H1 (cell line): ENCODE measurements around the gene OR5C1. TPM values are rescaled to one million over a fixed set of nuclear protein-coding genes. Genes with fewer than 3 reads are reported as not detected.

Source experiments
- CTCF ChIA-PET: fragments of 300-600 bp; sonication (Branson Sonifier 250); formaldehyde crosslinking; loops from one replicate; lab custom pipeline; 2021; ENCODE audit not compliant: partially characterized antibody; lab: Charles Lee
- POLR2A ChIA-PET: fragments of 300-600 bp; sonication (Branson Sonifier 250); formaldehyde crosslinking; loops from one replicate; lab custom pipeline; 2021; ENCODE audit warnings: inconsistent platforms; ENCODE audit not compliant: partially characterized antibody; lab: Charles Lee
- DNase-seq, 2 experiments: peaks; one replicate each; pipeline versions ENCODE4 v3.0.0 to v3.0.0-alpha.2; 2010 to 2022; ENCODE audit warnings: low spot score in 2 of 2, low read depth in 1 of 2, mixed read lengths in 1 of 2
- FAIRE-seq: peaks from 2 replicates; lab custom pipeline; 2011; peaks lifted over from hg19 to GRCh38; lab: Jason Lieb, UNC
- H2AFZ ChIP-seq: 2 replicates; pipeline ENCODE4 v1.8.1; 2012; ENCODE audit warnings: low read length, inconsistent platforms
- H2AK5ac ChIP-seq: 2 replicates; pipeline ENCODE4 v1.6.1; 2013; ENCODE audit warnings: low read depth, low read length
- H2BK120ac ChIP-seq: replicated peaks from 2 replicates; pipeline ENCODE3; 2013; ENCODE audit warnings: low read depth, low read length, inconsistent platforms
- H2BK12ac ChIP-seq: 2 replicates; pipeline ENCODE4 v1.6.1; 2013; ENCODE audit warnings: low read depth, low read length
- H2BK15ac ChIP-seq: 2 replicates; pipeline ENCODE4 v1.6.1; 2013; ENCODE audit warnings: low read length
- H2BK20ac ChIP-seq: 2 replicates; pipeline ENCODE4 v1.6.1; 2013; ENCODE audit warnings: low read length
- H2BK5ac ChIP-seq: 2 replicates; pipeline ENCODE4 v1.6.1; 2013; ENCODE audit warnings: low read depth, low read length
- H3K14ac ChIP-seq: 2 replicates; pipeline ENCODE4 v1.6.1; 2013; ENCODE audit warnings: inconsistent platforms; ENCODE audit not compliant: insufficient read length
- H3K18ac ChIP-seq: 2 replicates; pipeline ENCODE4 v1.6.1; 2013; ENCODE audit warnings: low read length; ENCODE audit errors: extremely low read depth
- H3K23ac ChIP-seq: 2 replicates; pipeline ENCODE4 v1.6.1; 2013; ENCODE audit warnings: inconsistent platforms; ENCODE audit not compliant: insufficient read length
- H3K23me2 ChIP-seq: 2 replicates; pipeline ENCODE4 v1.6.1; 2013; ENCODE audit warnings: low read depth, low read length
- H3K27ac ChIP-seq: 2 replicates; pipeline ENCODE4 v1.6.1; 2011; ENCODE audit warnings: low read depth, low read length, inconsistent platforms
- H3K27me3 ChIP-seq, 4 experiments: replicated peaks in 1 of 4; 1 replicate in 1 of 4; 2 replicates in 3 of 4; pipeline versions ENCODE4 v1.6.1 to v1.8.1; 2011 to 2013; ENCODE audit warnings: low read length in 3 of 4, mild to moderate bottlenecking in 3 of 4, inconsistent platforms in 2 of 4, mixed read lengths in 2 of 4, moderate library complexity in 1 of 4; ENCODE audit not compliant: control insufficient read depth in 3 of 4, insufficient read depth in 3 of 4; ENCODE audit errors: extremely low read depth in 1 of 4
- H3K36me3 ChIP-seq, 4 experiments: 2 replicates each; pipeline versions ENCODE4 v1.6.1 to v1.8.1; 2011 to 2013; ENCODE audit warnings: mild to moderate bottlenecking in 4 of 4, low read length in 3 of 4, moderate library complexity in 2 of 4, control low read depth in 1 of 4, inconsistent platforms in 1 of 4; ENCODE audit not compliant: insufficient read depth in 4 of 4, control insufficient read depth in 2 of 4
- H3K4ac ChIP-seq: replicated peaks from 2 replicates; pipeline ENCODE3; 2013; ENCODE audit warnings: low read length, low read depth, mixed read lengths, inconsistent platforms; ENCODE audit not compliant: insufficient read length
- H3K4me1 ChIP-seq, 4 experiments: replicated peaks in 1 of 4; 1 replicate in 1 of 4; 2 replicates in 3 of 4; pipeline versions ENCODE4 v1.6.1 to v1.8.1; 2011 to 2013; ENCODE audit warnings: low read length in 3 of 4, inconsistent platforms in 2 of 4, mixed read lengths in 1 of 4; ENCODE audit not compliant: insufficient read depth in 4 of 4, control insufficient read depth in 3 of 4
- H3K4me2 ChIP-seq, 2 experiments: 2 replicates each; pipeline versions ENCODE4 v1.6.1 to v1.8.1; 2011 to 2013; ENCODE audit warnings: low read depth in 2 of 2, low read length in 2 of 2, control low read depth in 1 of 2, inconsistent platforms in 1 of 2, mild to moderate bottlenecking in 1 of 2; ENCODE audit not compliant: insufficient read depth in 1 of 2
- H3K4me3 ChIP-seq, 4 experiments: fragments of 200-600, 300-600 bp in 1 of 4; sonication (generic), shearing (Covaris generic), sonication (Bioruptor Twin) in 1 of 4; 2 replicates each; pipeline versions ENCODE4 v1.5.1 to v1.8.1; 2011 to 2016; ENCODE audit warnings: low read length in 4 of 4, low read depth in 3 of 4, control low read depth in 2 of 4, inconsistent platforms in 2 of 4, mild to moderate bottlenecking in 2 of 4, mixed read lengths in 1 of 4, moderate library complexity in 1 of 4; ENCODE audit not compliant: insufficient read depth in 2 of 4; ENCODE audit errors: extremely low read depth in 1 of 4
- H3K56ac ChIP-seq: replicated peaks from 2 replicates; pipeline ENCODE3; 2013; ENCODE audit warnings: low read depth, mild to moderate bottlenecking, mixed read lengths, low read length, inconsistent platforms; ENCODE audit not compliant: insufficient read length
- H3K79me1 ChIP-seq: 2 replicates; pipeline ENCODE4 v1.6.1; 2013; ENCODE audit warnings: low read depth, low read length, control low read depth
- H3K79me2 ChIP-seq, 2 experiments: 2 replicates each; pipeline versions ENCODE4 v1.6.1 to v1.8.1; 2012 to 2013; ENCODE audit warnings: low read length in 2 of 2, mild to moderate bottlenecking in 2 of 2, inconsistent platforms in 1 of 2; ENCODE audit not compliant: insufficient read depth in 2 of 2, control insufficient read depth in 1 of 2
- H3K9ac ChIP-seq, 4 experiments: replicated peaks in 1 of 4; 1 replicate in 1 of 4; 2 replicates in 3 of 4; pipeline versions ENCODE4 v1.6.1 to v1.8.1; 2011 to 2013; ENCODE audit warnings: low read depth in 3 of 4, low read length in 3 of 4, control low read depth in 2 of 4, mild to moderate bottlenecking in 2 of 4, moderate library complexity in 2 of 4, inconsistent platforms in 1 of 4; ENCODE audit errors: extremely low read depth in 1 of 4
- H3K9me3 ChIP-seq, 2 experiments: 2 replicates each; pipeline versions ENCODE4 v1.6.1 to v1.8.1; 2012 to 2013; ENCODE audit warnings: mild to moderate bottlenecking in 2 of 2, moderate library complexity in 2 of 2, control low read depth in 1 of 2, inconsistent platforms in 1 of 2, low read depth in 1 of 2, low read length in 1 of 2, mixed read lengths in 1 of 2; ENCODE audit not compliant: insufficient read depth in 2 of 2
- H4K20me1 ChIP-seq, 2 experiments: replicated peaks in 1 of 2; 2 replicates each; pipeline versions ENCODE3 to v1.8.1; 2011 to 2013; ENCODE audit warnings: inconsistent platforms in 2 of 2, low read length in 2 of 2, mild to moderate bottlenecking in 1 of 2; ENCODE audit not compliant: insufficient read depth in 2 of 2, control insufficient read depth in 1 of 2
- H4K5ac ChIP-seq: 2 replicates; pipeline ENCODE4 v1.6.1; 2013; ENCODE audit warnings: low read length, low read depth, mixed read lengths, inconsistent platforms; ENCODE audit not compliant: insufficient read length
- H4K8ac ChIP-seq: 2 replicates; pipeline ENCODE4 v1.8.0; 2013; ENCODE audit warnings: mild to moderate bottlenecking, moderate library complexity, low read length, inconsistent platforms; ENCODE audit not compliant: insufficient read depth; ENCODE audit errors: extremely low read depth
- H4K91ac ChIP-seq: replicated peaks from 2 replicates; pipeline ENCODE3; 2013; ENCODE audit warnings: low read length, mixed read lengths, inconsistent platforms; ENCODE audit not compliant: insufficient read length
- BACH1 ChIP-seq: IDR thresholded peaks from 2 replicates; pipeline ENCODE4 v1.6.1; 2012; ENCODE audit warnings: low read length, improper control_type of control experiment
- CTBP2 ChIP-seq: IDR thresholded peaks from 2 replicates; pipeline ENCODE4 v1.7.0; 2011; ENCODE audit warnings: borderline replicate concordance, mild to moderate bottlenecking, moderate library complexity, mixed read lengths, low read length; ENCODE audit not compliant: insufficient read depth, insufficient read length
- EZH2 ChIP-seq: fragments of 200-600 bp; sonication (generic); IDR thresholded peaks from 2 replicates; pipeline ENCODE4 v1.7.1; 2012; ENCODE audit warnings: low read depth, mild to moderate bottlenecking, moderate library complexity, low read length, inconsistent platforms; ENCODE audit not compliant: severe bottlenecking
- GTF2F1 ChIP-seq: IDR thresholded peaks from 2 replicates; pipeline ENCODE4 v1.6.1; 2012; ENCODE audit warnings: low read depth, low read length, improper control_type of control experiment, borderline replicate concordance
- KDM4A ChIP-seq: IDR thresholded peaks from one replicate; pipeline ENCODE4 v1.7.1; 2012; ENCODE audit warnings: low read depth, mild to moderate bottlenecking, moderate library complexity, low read length, inconsistent platforms; ENCODE audit not compliant: severe bottlenecking
- NRF1 ChIP-seq: IDR thresholded peaks from 2 replicates; pipeline ENCODE4 v1.6.1; 2011; ENCODE audit warnings: mild to moderate bottlenecking, low read depth, low read length, improper control_type of control experiment
- POU5F1 ChIP-seq: IDR thresholded peaks from 2 replicates; pipeline ENCODE4 v1.6.1; 2011; ENCODE audit warnings: low read depth, mild to moderate bottlenecking, low read length, moderate library complexity
- RAD21 ChIP-seq, 2 experiments: IDR thresholded peaks in 1 of 2; conservative IDR thresholded peaks in 1 of 2; 2 replicates each; pipeline ENCODE4 v1.6.1; 2011; ENCODE audit warnings: low read depth in 2 of 2, low read length in 2 of 2, improper control_type of control experiment in 1 of 2, inconsistent platforms in 1 of 2, mild to moderate bottlenecking in 1 of 2, moderate library complexity in 1 of 2
- RFX5 ChIP-seq: IDR thresholded peaks from 2 replicates; pipeline ENCODE4 v1.6.1; 2011; ENCODE audit warnings: low read depth, low read length, improper control_type of control experiment, borderline replicate concordance
- SAP30 ChIP-seq: fragments of 300-600 bp; sonication (generic); IDR thresholded peaks from 2 replicates; pipeline ENCODE4 v1.7.1; 2012; ENCODE audit warnings: low read length, moderate library complexity, mild to moderate bottlenecking, inconsistent platforms; ENCODE audit not compliant: insufficient read depth, insufficient replicate concordance
- TEAD4 ChIP-seq: IDR thresholded peaks from 2 replicates; pipeline ENCODE4 v1.6.1; 2012; ENCODE audit warnings: low read depth, low read length, inconsistent platforms, mixed read lengths
- WGBS, 2 experiments: shearing (Covaris generic) in 1 of 2; methylation state at CpG; one replicate each; pipeline versions ENCODE4 v1.1.6 to v1.1.7; 2013 to 2015; ENCODE audit warnings: low lambda C conversion rate in 2 of 2, mixed read lengths in 2 of 2, inconsistent platforms in 1 of 2, low coverage in 1 of 2, missing lambda C conversion rate in 1 of 2; ENCODE audit not compliant: insufficient replicate concordance in 2 of 2, insufficient coverage in 1 of 2, insufficient read length in 1 of 2; ENCODE audit errors: extremely low coverage in 1 of 2, missing lambda C conversion rate in 1 of 2; 5-methylcytosine and 5-hydroxymethylcytosine counted together
- polyA plus RNA-seq, 7 experiments: library from polyadenylated mRNA; depleted of rRNA in 3 of 7; stranded (reverse) in 5 of 7; unstranded in 2 of 7; fragments of >200 nt in 5 of 7; fragments of 200-250 nt in 2 of 7; gene quantifications; 1 replicate in 5 of 7; 2 replicates in 1 of 7; 4 replicates in 1 of 7; pipeline versions ENCODE4 v1.2.1 to v1.2.3, GENCODE V29; 2011 to 2013; ENCODE audit warnings: missing spikeins in 2 of 7, mixed read lengths in 2 of 7
- total RNA-seq: library from RNA; stranded (reverse); fragmentation: NEBNext Ultra II Directional; extraction: Animal tissue kit (Norgen Biotek cat#: 25700); gene quantifications from 2 replicates; pipeline ENCODE4 v1.2.1, GENCODE V29; 2021
- TF ChIP-seq, protein P1 (sequence below): IDR thresholded peaks from 2 replicates; pipeline ENCODE4 v1.6.1; 2012; ENCODE audit warnings: inconsistent platforms

Gene OR5C1
- total and polyA plus RNA-seq, 2 of the 8 experiments (the other 6 are each of a cell fraction or from before 2014, with no cell fraction given), result not detected

DNA sequence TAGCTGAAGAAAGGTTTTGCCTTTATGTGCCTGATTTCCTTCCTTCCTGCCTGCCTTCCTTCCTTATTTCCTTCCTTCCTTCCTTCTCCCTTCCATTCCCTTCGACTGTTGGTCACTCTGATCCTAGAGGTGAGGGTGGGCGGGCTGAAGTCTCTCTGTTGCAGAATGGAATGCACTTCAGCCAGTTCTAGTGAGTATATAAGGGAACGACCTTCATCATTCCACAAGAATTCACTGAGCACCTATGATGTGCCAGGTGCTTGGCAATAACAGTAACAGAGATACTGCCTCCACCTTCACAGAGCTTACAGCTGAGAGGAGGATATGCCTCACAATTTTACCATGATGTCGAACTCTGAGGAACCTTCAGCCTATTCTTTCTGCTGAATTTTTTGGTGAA, 8.7 kb upstream of the OR5C1 start:
- no peaks in the 10 kb centered on the region for H3K79me2 ChIP-seq
- H3K14ac ChIP-seq, result no peak overlapping the region
- H2BK15ac ChIP-seq, result no peak overlapping the region
- H3K4me2 ChIP-seq, result no peak overlapping the region
- no peak for DNase-seq
- no peak overlapping the region for H2AK5ac ChIP-seq
- H3K27me3 ChIP-seq, result no peaks in the 10 kb centered on the region
- no peaks in the 10 kb centered on the region for H4K20me1 ChIP-seq
- no peak overlapping the region for H2AFZ ChIP-seq
- peaks cover 49 to 52% of the 10 kb centered on the region in 2 experiments for H3K9me3 ChIP-seq
- no peak overlapping the region for H3K9ac ChIP-seq
- no peak overlapping the region for H2BK5ac ChIP-seq
- ChIA-PET CTCF (no interaction called here), POLR2A (no interaction called here)
- H3K23me2 ChIP-seq, result no peaks in the 10 kb centered on the region
- no peak overlapping the region for H4K8ac ChIP-seq
- no peak for FAIRE-seq
- WGBS, 2 experiments, result 75% methylated on average over 4 of the region's 4 CpGs; no CpG with 5 or more reads in 1 of the 2 experiments
- no peak overlapping the region for H3K23ac ChIP-seq
- no peak overlapping the region for H3K27ac ChIP-seq
- no peaks in the 10 kb centered on the region for H3K4me1 ChIP-seq
- H4K91ac ChIP-seq, result no peak overlapping the region
- no peaks in the 10 kb centered on the region; a peak in 1 of 8 replicates for H3K36me3 ChIP-seq
- no peak overlapping the region for H3K4me3 ChIP-seq
- no peak overlapping the region for H3K18ac ChIP-seq
- no peaks in the 10 kb centered on the region for H3K79me1 ChIP-seq
- no peak overlapping the region for H3K56ac ChIP-seq
- H2BK120ac ChIP-seq, result no peak overlapping the region
- no peak overlapping the region for H2BK20ac ChIP-seq
- no peak overlapping the region for H4K5ac ChIP-seq
- H3K4ac ChIP-seq, result no peak overlapping the region
- no peak overlapping the region for H2BK12ac ChIP-seq
- TF ChIP-seq EZH2 (no peak), KDM4A (no peak), SAP30 (no peak), RFX5 (no peak), RAD21 (IDR thresholded peaks at IDR 0.05 in 1 of 2, conservative IDR thresholded peaks at IDR 0.05 in 1 of 2; ENCODE audit: low read depth in 2 of 2, low read length in 2 of 2) (no peak), NRF1 (no peak), GTF2F1 (no peak), BACH1 (no peak), TEAD4 (no peak), CTBP2 (no peak), POU5F1 (no peak)
- TF ChIP-seq, protein P1, sequence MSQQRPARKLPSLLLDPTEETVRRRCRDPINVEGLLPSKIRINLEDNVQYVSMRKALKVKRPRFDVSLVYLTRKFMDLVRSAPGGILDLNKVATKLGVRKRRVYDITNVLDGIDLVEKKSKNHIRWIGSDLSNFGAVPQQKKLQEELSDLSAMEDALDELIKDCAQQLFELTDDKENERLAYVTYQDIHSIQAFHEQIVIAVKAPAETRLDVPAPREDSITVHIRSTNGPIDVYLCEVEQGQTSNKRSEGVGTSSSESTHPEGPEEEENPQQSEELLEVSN, result no peak
